Ovary (tissue), 9 donors: Measurements from ENCODE around the gene IFIH1. TPM values are rescaled to one million over a fixed set of nuclear protein-coding genes. Genes with fewer than 3 reads are reported as not detected.

Experiments
- DNase-seq, 5 donors: peaks; one replicate each; pipeline ENCODE4 v3.0.0-alpha.2; 2019 to 2020
- H3K27ac ChIP-seq, 2 donors: fragments of 200-600 bp; one replicate each; pipeline versions ENCODE4 v1.5.1 to v1.8.0; 2019 to 2022
- H3K27me3 ChIP-seq: fragments of 200-600 bp; one replicate; pipeline ENCODE4 v1.8.0; 2022
- H3K36me3 ChIP-seq: fragments of 200-600 bp; sonication (generic); one replicate; pipeline ENCODE4 v1.5.1; 2019
- H3K4me1 ChIP-seq: one replicate; pipeline ENCODE4 v1.8.1; 2013; ENCODE audit warnings: mild to moderate bottlenecking, moderate library complexity; ENCODE audit not compliant: insufficient read depth
- H3K4me3 ChIP-seq: fragments of 200-600 bp; sonication (generic); one replicate; pipeline ENCODE4 v1.5.1; 2017
- H3K9me3 ChIP-seq, 2 donors: fragments of 200-600 bp in 1 of 2; sonication (generic) in 1 of 2; one replicate each; pipeline versions ENCODE4 v1.5.1 to v1.8.1; 2013 to 2019; ENCODE audit warnings: mild to moderate bottlenecking in 1 of 2, moderate library complexity in 1 of 2
- CTCF ChIP-seq, 3 donors: fragments of 450-650 bp in 2 of 3; fragments of 200-600 bp in 1 of 3; IDR thresholded peaks; one replicate each; pipeline versions ENCODE4 v1.5.1 to v1.8.0; 2016 to 2022; ENCODE audit warnings: antibody characterized with exemption in 3 of 3, mild to moderate bottlenecking in 1 of 3
- EP300 ChIP-seq: sonication (generic); formaldehyde crosslinking; IDR thresholded peaks from one replicate; pipeline ENCODE4 v1.6.1; 2017; ENCODE audit warnings: antibody characterized with exemption
- POLR2A ChIP-seq: fragments of 450-650 bp; IDR thresholded peaks from one replicate; pipeline ENCODE4 v1.6.1; 2017; ENCODE audit warnings: antibody characterized with exemption, mild to moderate bottlenecking, moderate library complexity
- WGBS, 3 donors: extraction: QIAGEN DNeasy Blood & Tissue Kit in 1 of 3; methylation state at CpG; one replicate each; pipeline versions ENCODE4 v1.1.5 to v1.1.7; 2013 to 2017; 5-methylcytosine and 5-hydroxymethylcytosine counted together
- intact Hi-C, 4 donors: fragments of 100-400 bp; cut with DNase I; formaldehyde crosslinking; loops; one replicate each; pipeline versions ENCODE4 v1.11.0 to v1.15.1; 2022 to 2023
- polyA plus RNA-seq, 2 donors: library from polyadenylated mRNA; stranded (reverse); fragments of 200-250 nt in 1 of 2; fragments of 350-450 nt in 1 of 2; fragmentation: Illumina TruSeq in 1 of 2; extraction: RNeasy Lipid Tissue Mini Kit (QIAGEN cat#74804) in 1 of 2; gene quantifications; one replicate each; pipeline ENCODE4 v1.2.3, GENCODE V29; 2013 to 2014
- total RNA-seq, 7 donors: library from RNA; depleted of rRNA in 2 of 7; stranded (reverse); fragments of >200 nt in 2 of 7; fragmentation: NEBNext Ultra II Directional in 3 of 7; extraction: Animal tissue kit (Norgen Biotek cat#: 25700) in 3 of 7; gene quantifications; one replicate each; pipeline versions ENCODE4 v1.1.0 to v1.2.4, GENCODE V29; 2016 to 2023
- donor health status: DM: no; HTN: no; CAD: no; lungs with moderate emphysema.
- donor health status: DM: no; HTN: no; CAD: no.
- donor health status: Bipolar disorder and iron deficiency.
- donor health status: DM: yes; HTN: yes; CAD: no.
- donor health status: DM: no; HTN: no; CAD: no.
- donor health status: DM: yes; HTN: yes; CAD: no.

Gene IFIH1
- total and polyA plus RNA-seq, 9 donors, result 7.6 to 19.7 (median 14.4) TPM

DNA sequence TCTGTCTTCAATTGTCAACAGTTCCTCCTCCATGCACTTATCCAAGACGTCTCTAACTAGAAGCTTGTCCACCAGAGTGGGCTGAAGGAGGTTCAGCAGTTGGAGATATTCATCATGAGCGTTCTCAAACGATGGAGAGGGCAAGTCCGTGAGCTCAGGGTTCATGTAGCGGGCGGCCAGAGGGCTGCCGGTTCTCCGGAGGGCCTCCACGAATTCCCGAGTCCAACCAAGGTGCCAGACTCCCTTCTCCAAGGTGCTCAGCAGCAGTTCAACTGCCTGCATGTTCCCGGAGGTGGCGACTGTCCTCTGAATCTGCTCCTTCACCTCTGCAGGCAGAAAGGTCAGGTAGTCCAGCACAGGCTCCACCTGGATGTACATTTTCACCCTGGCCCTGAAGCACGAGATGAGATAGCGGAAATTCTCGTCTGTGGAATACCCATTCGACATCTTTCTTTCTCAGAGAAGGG lies 590 bp downstream of the IFIH1 start:
- peak overlapping the region; percentile 87 for H3K4me3 ChIP-seq
- no peaks in the 10 kb centered on the region for H3K36me3 ChIP-seq
- intact Hi-C loops, result no loop called here
- 0 to 7% (median 3%) methylated on average over 16 of the region's 16 CpGs for WGBS, 3 donors
- no peak for TF ChIP-seq CTCF (IDR thresholded peaks at IDR 0.05)
- TF ChIP-seq EP300, result no peak
- TF ChIP-seq POLR2A, result no peak
- H3K27me3 ChIP-seq, result no peaks in the 10 kb centered on the region
- H3K27ac ChIP-seq, result peak overlapping the region; percentile 81 to 92
- no peaks in the 10 kb centered on the region for H3K9me3 ChIP-seq
- peak; percentile 26 to 47 (median 42) for DNase-seq
- H3K4me1 ChIP-seq, result peaks cover 6% of the 10 kb centered on the region

DNA sequence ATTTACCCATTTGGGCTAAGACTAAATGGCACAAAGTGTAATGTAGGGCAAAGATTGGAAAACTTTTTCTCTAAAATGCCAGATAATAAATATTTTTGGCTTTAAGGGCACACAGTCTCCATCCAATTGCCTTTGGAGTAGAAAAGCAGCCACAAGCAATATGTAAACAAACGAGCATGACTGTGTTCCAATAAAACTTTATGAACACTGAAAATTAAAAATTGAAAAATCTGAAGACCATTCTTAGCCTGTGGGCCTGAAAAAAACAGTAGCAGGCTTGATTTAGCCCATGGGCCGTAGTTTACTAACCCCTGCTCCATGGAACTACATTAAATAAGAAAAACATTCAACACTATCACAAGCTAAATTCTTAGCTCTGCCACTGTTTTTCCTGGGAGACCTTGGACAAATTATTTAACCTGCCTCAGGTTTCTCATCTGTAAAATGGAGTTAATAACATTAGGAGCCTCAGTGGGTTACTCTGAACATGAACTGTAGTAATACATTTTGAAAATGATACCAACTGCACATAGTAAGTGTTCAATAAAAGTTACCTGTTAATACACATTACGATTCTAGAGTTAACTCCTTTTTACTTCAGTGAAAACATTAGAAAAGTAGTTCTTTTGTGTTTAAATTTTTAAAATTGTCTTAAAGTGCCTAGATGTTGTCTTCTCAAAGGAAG lies 1.3 kb downstream of the IFIH1 start:
- no peak overlapping the region for H3K27ac ChIP-seq
- H3K36me3 ChIP-seq, result no peaks in the 10 kb centered on the region
- no peak for TF ChIP-seq EP300
- no peak for TF ChIP-seq POLR2A
- TF ChIP-seq CTCF (IDR thresholded peaks at IDR 0.05), result no peak
- peaks cover 6% of the 10 kb centered on the region for H3K4me1 ChIP-seq
- no peak for DNase-seq
- no peaks in the 10 kb centered on the region for H3K27me3 ChIP-seq
- H3K9me3 ChIP-seq, result no peaks in the 10 kb centered on the region
- WGBS, 3 donors, result 67 to 81% (median 74%) methylated on average over 3 of the region's 3 CpGs
- peak overlapping the region; percentile 87 for H3K4me3 ChIP-seq
- intact Hi-C loops, result no loop called here

GRCh38 chr2:162316590-162316989 lies 1.9 kb downstream of the IFIH1 start:
- Histone ChIP-seq H3K9me3 (no peaks in the 10 kb centered on the region), H3K4me3 (no peak overlapping the region), H3K27me3 (no peaks in the 10 kb centered on the region), H3K27ac (no peak overlapping the region), H3K36me3 (no peaks in the 10 kb centered on the region), H3K4me1 (peaks cover 6% of the 10 kb centered on the region)
- intact Hi-C loops, result no loop called here
- DNase-seq, result no peak
- WGBS, 3 donors, result 84 to 91% (median 90%) methylated on average over 2 of the region's 2 CpGs
- no peak for TF ChIP-seq EP300
- no peak for TF ChIP-seq CTCF (IDR thresholded peaks at IDR 0.05)
- no peak for TF ChIP-seq POLR2A

- Histone ChIP-seq H3K9me3 (no peaks in the 10 kb centered on the region), H3K36me3 (no peaks in the 10 kb centered on the region), H3K27me3 (no peaks in the 10 kb centered on the region), H3K27ac (no peak overlapping the region), H3K4me1 (peaks cover 6% of the 10 kb centered on the region), H3K4me3 (no peak overlapping the region)
- intact Hi-C loops, result no loop called here
- WGBS, 3 donors, result 87 to 90% (median 90%) methylated on average over 4 of the region's 4 CpGs
- no peak for DNase-seq
- TF ChIP-seq EP300 (no peak), CTCF (IDR thresholded peaks at IDR 0.05) (no peak), POLR2A (no peak)
These were observed 2.5 kb downstream of the IFIH1 start for GRCh38 chr2:162315938-162316337.
